Gastrocnemius medialis (tissue), 4 donors: ENCODE data around the gene THRAP3. TPM values are rescaled to one million over a fixed set of nuclear protein-coding genes. Genes with fewer than 3 reads are reported as not detected.
A peak's percentile ranks its signal among the peaks of the same experiment; 100 is the strongest.

Experiments used
- ATAC-seq, 2 donors: fragments of 150-250 bp; one replicate each; pipeline ENCODE4 v1.9.1; 2016
- DNase-seq, 2 donors: peaks; one replicate each; pipeline ENCODE4 v3.0.0-alpha.2; 2019
- H3K27ac ChIP-seq, 4 donors: fragments of 200-600 bp; sonication (generic); 1 replicate in 1 of 4; 2 replicates in 3 of 4; pipeline ENCODE4 v1.5.1; 2016 to 2018; ENCODE audit warnings: mild to moderate bottlenecking in 2 of 4, moderate library complexity in 1 of 4
- H3K27me3 ChIP-seq, 3 donors: fragments of 200-600 bp; sonication (generic) in 2 of 3; 1 replicate in 1 of 3; 2 replicates in 2 of 3; pipeline versions ENCODE4 v1.5.1 to v1.6.0; 2016 to 2019; ENCODE audit warnings: mild to moderate bottlenecking in 1 of 3, moderate library complexity in 1 of 3
- H3K36me3 ChIP-seq, 2 donors: fragments of 200-600 bp; sonication (generic) in 1 of 2; one replicate each; pipeline ENCODE4 v1.5.1; 2017 to 2018
- H3K4me1 ChIP-seq, 2 donors: fragments of 200-600 bp; sonication (generic) in 1 of 2; one replicate each; pipeline ENCODE4 v1.5.1; 2016 to 2017; ENCODE audit warnings: mild to moderate bottlenecking in 2 of 2
- H3K4me3 ChIP-seq, 4 donors: fragments of 200-600 bp; sonication (generic) in 3 of 4; 1 replicate in 1 of 4; 2 replicates in 3 of 4; pipeline ENCODE4 v1.5.1; 2016 to 2019; ENCODE audit warnings: mild to moderate bottlenecking in 2 of 4
- H3K9me3 ChIP-seq, 3 donors: fragments of 200-600 bp; sonication (generic) in 2 of 3; 1 replicate in 1 of 3; 2 replicates in 2 of 3; pipeline ENCODE4 v1.5.1; 2016 to 2019
- CTCF ChIP-seq, 5 experiments: fragments of 450-650 bp in 3 of 5; fragments of 200-600 bp in 2 of 5; sonication (generic) in 2 of 5; IDR thresholded peaks in 4 of 5; conservative IDR thresholded peaks in 1 of 5; 1 replicate in 4 of 5; 2 replicates in 1 of 5; pipeline ENCODE4 v1.5.1; 2016 to 2019; ENCODE audit warnings: antibody characterized with exemption in 5 of 5, mild to moderate bottlenecking in 3 of 5, moderate library complexity in 3 of 5
- POLR2A ChIP-seq, 2 donors: fragments of 450-650 bp; IDR thresholded peaks; one replicate each; pipeline ENCODE4 v1.6.1; 2017; ENCODE audit warnings: antibody characterized with exemption in 2 of 2, mild to moderate bottlenecking in 2 of 2, moderate library complexity in 2 of 2
- in situ Hi-C, 4 donors: fragments of 200-750 bp; cut with MboI; loops; one replicate each; pipeline versions ENCODE4 v1.15.0 to v1.8.0; 2017; ENCODE audit warnings: low sequenced_read_pairs in 4 of 4
- intact Hi-C: fragments of 100-400 bp; cut with DNase I; formaldehyde crosslinking; loops from one replicate; pipeline ENCODE4 v1.15.1; 2023; ENCODE audit warnings: low total_unique reads
- total RNA-seq, 4 donors: library from RNA; depleted of rRNA; stranded (reverse); fragments of >200 nt; gene quantifications; one replicate each; pipeline versions ENCODE4 v1.1.0 to v1.2.3, GENCODE V29; 2016

The THRAP3 gene
- total RNA-seq, 4 donors from 2014 or later = 88.2 to 174 (median 146) TPM

GRCh38 chr1:36231191-36231590 is 6.9 kb downstream of the THRAP3 start:
- Histone ChIP-seq H3K4me1 (peaks cover 84 to 88% of the 10 kb centered on the region in 2 donors), H3K36me3 (peaks cover 0 to 34% of the 10 kb centered on the region in 2 donors), H3K4me3 (peak overlapping the region in 2 of 4 donors; percentile 17 to 31), H3K9me3 (no peaks in the 10 kb centered on the region), H3K27me3 (no peaks in the 10 kb centered on the region), H3K27ac (peak overlapping the region; percentile 90 to 99 (median 98))
- in situ Hi-C loops (loop anchor here in 1 of 4 donors (10.0 kb wide), 1 partner anchor 54 kb away; no protein-coding TSS in a partner anchor), intact Hi-C loops (no loop called here)
- TF ChIP-seq CTCF (IDR thresholded peaks at IDR 0.05 in 4 of 5, conservative IDR thresholded peaks at IDR 0.05 in 1 of 5) = no peak
- no peak for TF ChIP-seq POLR2A (IDR thresholded peaks at IDR 0.05)
- no peak for ATAC-seq
- DNase-seq = no peak

DNA sequence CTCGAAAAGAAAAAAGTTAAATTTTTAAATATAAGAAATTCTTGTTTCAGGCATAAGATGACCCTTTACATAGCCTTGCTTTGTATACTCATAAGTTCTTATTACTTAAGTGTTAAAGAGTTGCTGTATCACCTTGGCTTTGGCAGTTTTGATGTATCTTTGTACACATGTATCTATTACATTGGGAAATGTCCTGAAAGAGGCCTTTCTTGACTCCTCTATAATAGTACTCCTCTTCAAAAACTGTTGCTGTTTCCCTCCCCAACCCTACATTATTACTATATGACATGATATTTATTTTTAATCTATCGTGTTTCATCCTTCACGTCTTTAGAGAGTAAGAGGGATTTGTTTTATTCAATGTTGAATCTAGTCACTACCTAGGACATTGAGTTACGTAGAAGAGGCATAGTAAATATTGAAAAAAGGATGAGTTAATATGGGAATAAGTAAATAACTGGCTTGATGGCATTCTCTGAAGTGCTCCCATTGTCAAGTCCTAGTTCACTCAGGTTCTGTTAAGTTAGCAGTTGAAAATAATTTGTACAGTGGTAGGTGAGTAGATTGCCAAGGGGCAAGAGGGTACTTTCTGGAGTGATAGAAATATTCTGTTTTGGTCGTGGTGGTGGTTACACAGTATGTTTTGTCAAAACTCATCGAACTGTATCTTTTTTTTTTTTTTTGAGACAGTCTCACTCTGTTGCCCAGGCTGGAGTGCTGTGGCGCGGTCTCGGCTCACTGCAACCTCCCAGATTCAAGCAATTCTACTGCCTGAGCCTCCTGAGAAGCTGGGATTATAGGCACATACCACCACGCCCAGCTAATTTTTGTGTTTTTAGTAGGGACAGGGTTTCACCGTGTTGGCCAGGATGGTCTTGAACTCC is 8.2 kb downstream of the THRAP3 start:
- Histone ChIP-seq H3K4me1 (peaks cover 83 to 84% of the 10 kb centered on the region in 2 donors), H3K27ac (peak overlapping the region; percentile 90 to 99 (median 98)), H3K9me3 (no peaks in the 10 kb centered on the region), H3K36me3 (peaks cover 0 to 33% of the 10 kb centered on the region in 2 donors), H3K27me3 (no peaks in the 10 kb centered on the region), H3K4me3 (peak overlapping the region in 1 of 4 donors; percentile 31)
- TF ChIP-seq POLR2A (IDR thresholded peaks at IDR 0.05) = no peak
- TF ChIP-seq CTCF (IDR thresholded peaks at IDR 0.05 in 4 of 5, conservative IDR thresholded peaks at IDR 0.05 in 1 of 5) = no peak
- peak; percentile 54 to 55 for ATAC-seq
- intact Hi-C loops = no loop called here
- no peak for DNase-seq
- in situ Hi-C loops = loop anchor here in 1 of 4 donors (10.0 kb wide), 1 partner anchor 52 kb away; no protein-coding TSS in a partner anchor

DNA sequence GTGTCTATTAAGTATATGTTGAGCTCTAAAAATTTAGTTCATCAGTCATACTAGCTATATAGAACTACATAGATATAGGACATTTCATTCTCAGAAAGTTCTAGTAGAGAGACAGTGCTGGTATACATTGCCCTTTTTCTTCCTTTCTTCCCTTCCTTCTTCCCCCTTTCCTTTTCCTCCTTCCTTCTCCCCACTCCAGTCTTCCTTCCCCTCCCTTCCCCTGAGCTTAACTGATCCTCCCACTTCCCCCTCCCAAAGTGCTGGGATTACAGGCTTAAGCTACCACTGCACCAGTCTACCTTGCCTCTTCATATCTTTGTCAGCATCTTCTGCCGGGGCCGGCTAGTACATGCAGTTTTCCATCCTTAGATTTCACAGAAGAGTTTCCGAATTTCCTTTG is 12.1 kb downstream of the THRAP3 start:
- no peak for TF ChIP-seq POLR2A (IDR thresholded peaks at IDR 0.05)
- TF ChIP-seq CTCF (IDR thresholded peaks at IDR 0.05 in 4 of 5, conservative IDR thresholded peaks at IDR 0.05 in 1 of 5) = no peak
- Histone ChIP-seq H3K27me3 (no peaks in the 10 kb centered on the region), H3K36me3 (peaks cover 0 to 8% of the 10 kb centered on the region in 2 donors), H3K4me1 (peaks cover 85 to 93% of the 10 kb centered on the region in 2 donors), H3K9me3 (no peaks in the 10 kb centered on the region), H3K27ac (peak overlapping the region; percentile 90 to 99 (median 98)), H3K4me3 (peak overlapping the region in 1 of 4 donors; percentile 7)
- no peak for ATAC-seq
- DNase-seq = no peak
- intact Hi-C loops (no loop called here), in situ Hi-C loops (loop anchor here in 1 of 4 donors (10.0 kb wide), 1 partner anchor 48 kb away; no protein-coding TSS in a partner anchor)

- intact Hi-C loops = no loop called here
- peaks cover 0 to 4% of the 10 kb centered on the region in 2 donors for H3K36me3 ChIP-seq
- H3K9me3 ChIP-seq = no peaks in the 10 kb centered on the region
- H3K27ac ChIP-seq = peak overlapping the region; percentile 90 to 99 (median 98)
- TF ChIP-seq CTCF (IDR thresholded peaks at IDR 0.05 in 4 of 5, conservative IDR thresholded peaks at IDR 0.05 in 1 of 5) = no peak
- peak in 1 of 2 donors; percentile 12 for TF ChIP-seq POLR2A (IDR thresholded peaks at IDR 0.05)
- H3K4me1 ChIP-seq = peaks cover 76 to 87% of the 10 kb centered on the region in 2 donors
- H3K27me3 ChIP-seq = no peaks in the 10 kb centered on the region
- peak; percentile 29 to 69 for ATAC-seq
- H3K4me3 ChIP-seq = peak overlapping the region in 2 of 4 donors; percentile 16 to 20
- in situ Hi-C loops = loop anchor here in 1 of 4 donors (10.0 kb wide), 1 partner anchor 46 kb away; no protein-coding TSS in a partner anchor
- no peak for DNase-seq
Observed at GRCh38 chr1:36238433-36238832, 14.2 kb downstream of the THRAP3 start.
